Vagina (tissue), 2 donors: Measurements from ENCODE around the gene TRIO. TPM values are rescaled to one million over a fixed set of nuclear protein-coding genes. Genes with fewer than 3 reads are reported as not detected.

Source experiments
- DNase-seq, 2 donors: peaks; one replicate each; pipeline ENCODE4 v3.0.0-alpha.2; 2017; ENCODE audit errors: extremely low spot score in 2 of 2
- H3K27ac ChIP-seq: fragments of 200-600 bp; sonication (generic); one replicate; pipeline ENCODE4 v1.5.1; 2019
- H3K27me3 ChIP-seq: fragments of 200-600 bp; sonication (generic); one replicate; pipeline ENCODE4 v1.5.1; 2019
- H3K36me3 ChIP-seq, 2 donors: fragments of 200-600 bp; sonication (generic); one replicate each; pipeline ENCODE4 v1.5.1; 2017 to 2019
- H3K4me1 ChIP-seq: fragments of 200-600 bp; sonication (generic); one replicate; pipeline ENCODE4 v1.5.1; 2019
- H3K4me3 ChIP-seq, 2 donors: fragments of 200-600 bp; sonication (generic); 1 replicate in 1 of 2; 2 replicates in 1 of 2; pipeline ENCODE4 v1.5.1; 2016 to 2019
- H3K9me3 ChIP-seq: fragments of 200-600 bp; sonication (generic); one replicate; pipeline ENCODE4 v1.5.1; 2019
- POLR2A ChIP-seq, 2 donors: fragments of 450-650 bp; IDR thresholded peaks; one replicate each; pipeline ENCODE4 v1.6.1; 2017; ENCODE audit warnings: antibody characterized with exemption in 2 of 2, mild to moderate bottlenecking in 2 of 2, moderate library complexity in 2 of 2
- POLR2AphosphoS5 ChIP-seq, 2 donors: sonication (generic); formaldehyde crosslinking; IDR thresholded peaks; one replicate each; pipeline ENCODE4 v1.9.0; 2017; ENCODE audit warnings: antibody characterized with exemption in 2 of 2, mild to moderate bottlenecking in 2 of 2, low read depth in 1 of 2; ENCODE audit not compliant: insufficient read depth in 1 of 2
- intact Hi-C: fragments of 100-400 bp; cut with DNase I; formaldehyde crosslinking; loops from one replicate; pipeline ENCODE4 v1.15.1; 2023
- total RNA-seq: library from RNA; depleted of rRNA; stranded (reverse); fragments of >200 nt; gene quantifications from one replicate; pipeline ENCODE4 v1.2.3, GENCODE V29; 2016
- TF ChIP-seq, protein P1 (sequence below), 3 experiments: fragments of 450-650 bp in 2 of 3; fragments of 200-600 bp in 1 of 3; sonication (generic) in 1 of 3; IDR thresholded peaks; one replicate each; pipeline ENCODE4 v1.5.1; 2017 to 2019; ENCODE audit warnings: antibody characterized with exemption in 3 of 3, mild to moderate bottlenecking in 2 of 3, moderate library complexity in 2 of 3

TRIO gene
- total RNA-seq, 1 donor from 2014 or later, result 142 TPM

- peaks cover 12% of the 10 kb centered on the region for H3K4me1 ChIP-seq
- no peak for DNase-seq
- no peaks in the 10 kb centered on the region for H3K9me3 ChIP-seq
- TF ChIP-seq POLR2AphosphoS5 (IDR thresholded peaks at IDR 0.05; ENCODE audit: insufficient read depth in 1 of 2, low read depth in 1 of 2) (no peak), POLR2A (IDR thresholded peaks at IDR 0.05) (no peak)
- TF ChIP-seq, protein P1, sequence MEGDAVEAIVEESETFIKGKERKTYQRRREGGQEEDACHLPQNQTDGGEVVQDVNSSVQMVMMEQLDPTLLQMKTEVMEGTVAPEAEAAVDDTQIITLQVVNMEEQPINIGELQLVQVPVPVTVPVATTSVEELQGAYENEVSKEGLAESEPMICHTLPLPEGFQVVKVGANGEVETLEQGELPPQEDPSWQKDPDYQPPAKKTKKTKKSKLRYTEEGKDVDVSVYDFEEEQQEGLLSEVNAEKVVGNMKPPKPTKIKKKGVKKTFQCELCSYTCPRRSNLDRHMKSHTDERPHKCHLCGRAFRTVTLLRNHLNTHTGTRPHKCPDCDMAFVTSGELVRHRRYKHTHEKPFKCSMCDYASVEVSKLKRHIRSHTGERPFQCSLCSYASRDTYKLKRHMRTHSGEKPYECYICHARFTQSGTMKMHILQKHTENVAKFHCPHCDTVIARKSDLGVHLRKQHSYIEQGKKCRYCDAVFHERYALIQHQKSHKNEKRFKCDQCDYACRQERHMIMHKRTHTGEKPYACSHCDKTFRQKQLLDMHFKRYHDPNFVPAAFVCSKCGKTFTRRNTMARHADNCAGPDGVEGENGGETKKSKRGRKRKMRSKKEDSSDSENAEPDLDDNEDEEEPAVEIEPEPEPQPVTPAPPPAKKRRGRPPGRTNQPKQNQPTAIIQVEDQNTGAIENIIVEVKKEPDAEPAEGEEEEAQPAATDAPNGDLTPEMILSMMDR (IDR thresholded peaks at IDR 0.05), result no peak
- no peak overlapping the region for H3K27ac ChIP-seq
- H3K36me3 ChIP-seq, result no peaks in the 10 kb centered on the region
- intact Hi-C loops, result no loop called here
- H3K27me3 ChIP-seq, result no peaks in the 10 kb centered on the region
- H3K4me3 ChIP-seq, result no peak overlapping the region
Measured at GRCh38 chr5:14242871-14243383, 99.8 kb downstream of the TRIO start.

GRCh38 chr5:14243766-14244165 is 100.6 kb downstream of the TRIO start:
- no peak for TF ChIP-seq POLR2A (IDR thresholded peaks at IDR 0.05)
- no peak for TF ChIP-seq POLR2AphosphoS5 (IDR thresholded peaks at IDR 0.05; ENCODE audit: insufficient read depth in 1 of 2, low read depth in 1 of 2)

DNA sequence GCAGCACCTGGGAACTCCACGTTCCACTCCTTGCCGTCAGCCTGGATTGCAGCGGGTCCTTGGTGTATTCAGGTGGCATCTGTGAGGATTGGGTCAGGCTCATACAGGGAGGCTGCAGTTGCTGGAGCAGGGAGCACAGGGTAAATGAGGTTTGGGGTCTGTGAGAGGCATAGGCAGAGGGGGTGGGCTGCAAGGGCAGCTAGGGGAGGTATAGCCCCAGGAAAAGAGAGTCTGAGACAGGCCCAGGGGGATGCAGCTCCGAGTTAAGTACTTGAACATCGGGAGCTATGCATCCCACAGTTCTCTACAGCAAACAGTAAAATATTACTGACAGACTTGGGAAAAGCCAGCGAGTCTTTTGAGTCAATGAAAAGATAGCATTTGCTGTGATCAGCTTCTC is 101.6 kb downstream of the TRIO start:
- no peak overlapping the region for H3K27ac ChIP-seq
- no peaks in the 10 kb centered on the region for H3K36me3 ChIP-seq
- intact Hi-C loops, result no loop called here
- H3K4me3 ChIP-seq, result no peak overlapping the region
- no peaks in the 10 kb centered on the region for H3K27me3 ChIP-seq
- TF ChIP-seq POLR2AphosphoS5 (IDR thresholded peaks at IDR 0.05; ENCODE audit: insufficient read depth in 1 of 2, low read depth in 1 of 2) (no peak), POLR2A (IDR thresholded peaks at IDR 0.05) (no peak)
- TF ChIP-seq, protein P1 (IDR thresholded peaks at IDR 0.05), result no peak
- peaks cover 15% of the 10 kb centered on the region for H3K4me1 ChIP-seq
- DNase-seq, result no peak
- H3K9me3 ChIP-seq, result no peaks in the 10 kb centered on the region

More at GRCh38 chr5:14243766-14244165, 100.6 kb downstream of the TRIO start:
- no peaks in the 10 kb centered on the region for H3K27me3 ChIP-seq
- DNase-seq, result no peak
- H3K4me1 ChIP-seq, result peaks cover 12% of the 10 kb centered on the region
- H3K27ac ChIP-seq, result no peak overlapping the region
- H3K4me3 ChIP-seq, result no peak overlapping the region
- no peaks in the 10 kb centered on the region for H3K36me3 ChIP-seq
- H3K9me3 ChIP-seq, result no peaks in the 10 kb centered on the region
- intact Hi-C loops, result no loop called here

- Histone ChIP-seq H3K9me3 (no peaks in the 10 kb centered on the region), H3K27me3 (no peaks in the 10 kb centered on the region), H3K36me3 (no peaks in the 10 kb centered on the region), H3K4me3 (no peak overlapping the region), H3K27ac (no peak overlapping the region), H3K4me1 (peaks cover 16% of the 10 kb centered on the region)
- DNase-seq, result no peak
- TF ChIP-seq, protein P1 (IDR thresholded peaks at IDR 0.05), result no peak
- TF ChIP-seq POLR2A (IDR thresholded peaks at IDR 0.05), result no peak
- TF ChIP-seq POLR2AphosphoS5 (IDR thresholded peaks at IDR 0.05; ENCODE audit: insufficient read depth in 1 of 2, low read depth in 1 of 2), result no peak
- intact Hi-C loops, result no loop called here
Measured at GRCh38 chr5:14245132-14245925, 102.2 kb downstream of the TRIO start.

DNA sequence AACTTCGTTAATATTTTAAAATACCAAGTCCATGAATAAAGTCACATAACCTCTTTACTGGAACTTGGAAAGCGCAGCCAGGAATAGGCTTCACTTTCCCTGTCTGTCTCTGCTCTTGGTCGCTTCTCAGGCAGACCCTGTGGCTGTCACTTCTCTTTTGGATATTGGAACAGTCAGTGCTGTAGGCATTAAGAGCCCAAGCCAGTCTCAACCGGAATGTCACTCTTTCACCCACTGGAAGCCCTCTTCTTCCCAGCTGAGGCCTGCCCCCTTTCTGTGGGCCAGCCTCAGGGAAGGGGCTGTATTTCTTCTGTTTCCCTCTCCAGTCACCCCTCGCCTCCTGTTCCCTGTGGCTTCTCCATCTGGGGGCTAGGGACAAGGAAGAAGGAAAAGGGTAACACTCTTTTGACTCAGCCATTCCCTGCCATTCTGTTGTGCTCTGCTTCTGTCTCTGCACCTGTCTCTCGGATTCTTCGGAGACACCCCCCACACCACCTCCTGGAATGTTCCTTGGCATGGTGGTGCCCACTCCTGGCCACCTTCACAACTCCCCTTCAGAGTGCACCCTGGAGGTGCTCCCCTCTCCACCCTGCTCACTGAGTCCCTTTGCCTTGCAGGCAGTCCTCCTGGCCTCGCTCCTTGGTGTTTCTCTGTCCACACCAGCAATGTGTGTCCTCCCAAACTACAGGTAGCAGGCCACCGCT is 103.4 kb downstream of the TRIO start:
- H3K27ac ChIP-seq, result no peak overlapping the region
- no peak for DNase-seq
- H3K36me3 ChIP-seq, result no peaks in the 10 kb centered on the region
- H3K4me3 ChIP-seq, result no peak overlapping the region
- intact Hi-C loops, result no loop called here
- H3K27me3 ChIP-seq, result no peaks in the 10 kb centered on the region
- no peaks in the 10 kb centered on the region for H3K9me3 ChIP-seq
- peaks cover 19% of the 10 kb centered on the region for H3K4me1 ChIP-seq
- TF ChIP-seq POLR2AphosphoS5 (IDR thresholded peaks at IDR 0.05; ENCODE audit: insufficient read depth in 1 of 2, low read depth in 1 of 2) (no peak), POLR2A (IDR thresholded peaks at IDR 0.05) (no peak)
- TF ChIP-seq, protein P1 (IDR thresholded peaks at IDR 0.05), result no peak
